BLaER1 treated with 17β-estradiol and CSF1 and Interleukin-3, amounts not matched to agents 10 nM and 100 nM (cell line): Measurements from ENCODE around the gene PLEKHN1.
A peak's percentile ranks its signal among the peaks of the same experiment; 100 is the strongest.

Experiments
- H3K27ac ChIP-seq, 11 experiments: shearing (Covaris generic); formaldehyde crosslinking; 2 replicates each; pipeline ENCODE4 v1.8.1; 2022
- H3K27me3 ChIP-seq, 11 experiments: shearing (Covaris generic); formaldehyde crosslinking; 2 replicates each; pipeline ENCODE4 v1.8.1; 2022
- H3K36me3 ChIP-seq, 11 experiments: shearing (Covaris generic); formaldehyde crosslinking; 2 replicates each; pipeline ENCODE4 v1.8.1; 2022
- H3K4me1 ChIP-seq, 10 experiments: shearing (Covaris generic); formaldehyde crosslinking; 2 replicates each; pipeline ENCODE4 v1.8.1; 2022
- H3K4me2 ChIP-seq, 11 experiments: shearing (Covaris generic); formaldehyde crosslinking; 2 replicates each; pipeline ENCODE4 v1.8.1; 2022
- H3K4me3 ChIP-seq, 10 experiments: shearing (Covaris generic); formaldehyde crosslinking; 2 replicates each; pipeline ENCODE4 v1.8.1; 2022
- H3K9ac ChIP-seq, 11 experiments: shearing (Covaris generic); formaldehyde crosslinking; 2 replicates each; pipeline ENCODE4 v1.8.1; 2022
- H3K9me3 ChIP-seq, 11 experiments: shearing (Covaris generic); formaldehyde crosslinking; replicated peaks in 1 of 11; 2 replicates each; pipeline ENCODE4 v1.8.1; 2022
- H4K20me1 ChIP-seq, 11 experiments: shearing (Covaris generic); formaldehyde crosslinking; 2 replicates each; pipeline ENCODE4 v1.8.1; 2022
- Cebpa-rat ChIP-seq, 11 experiments: shearing (Covaris generic); IDR thresholded peaks; 2 replicates each; pipeline ENCODE4 v1.8.1; 2022

The PLEKHN1 gene

DNA sequence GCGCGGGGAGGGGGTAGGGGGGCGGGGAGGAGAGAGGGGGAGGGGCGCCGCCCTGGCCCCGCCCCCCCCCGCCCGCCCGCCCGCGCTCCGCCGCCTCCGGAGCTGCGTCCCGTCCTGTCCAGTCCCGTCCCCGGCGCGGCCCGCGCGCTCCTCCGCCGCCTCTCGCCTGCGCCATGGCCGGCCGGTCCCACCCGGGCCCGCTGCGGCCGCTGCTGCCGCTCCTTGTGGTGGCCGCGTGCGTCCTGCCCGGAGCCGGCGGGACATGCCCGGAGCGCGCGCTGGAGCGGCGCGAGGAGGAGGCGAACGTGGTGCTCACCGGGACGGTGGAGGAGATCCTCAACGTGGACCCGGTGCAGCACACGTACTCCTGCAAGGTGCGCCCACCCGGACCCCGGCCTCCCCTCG is 53.7 kb downstream of the PLEKHN1 start, which contains the start of gene AGRN:
Gene AGRN (plus strand): TSS at position 121 of the 405 bp plus-strand sequence. CDS start 53 bp downstream, at position 174.
- peaks cover 39 to 63% (median 52%) of the 10 kb centered on the region in 10 experiments for H3K4me1 ChIP-seq
- TF ChIP-seq Cebpa-rat (IDR thresholded peaks at IDR 0.05), result no peak
- H3K4me3 ChIP-seq, result peak within 1 kb of the TSS; percentile 64 to 75 (median 69)
- peak within 1 kb of the TSS in 10 of 11 experiments; percentile 63 to 88 (median 74); a peak in 20 of 22 replicates for H3K27ac ChIP-seq
- H3K4me2 ChIP-seq, result peak within 1 kb of the TSS; percentile 88 to 99 (median 98)
- peaks cover 0 to 42% (median 18%) of the 10 kb centered on the region in 11 experiments; a peak in 15 of 22 replicates for H4K20me1 ChIP-seq
- no peaks in the 10 kb centered on the region for H3K36me3 ChIP-seq
- peaks cover 3 to 25% (median 14%) of the 10 kb centered on the region in 11 experiments; a peak in 18 of 22 replicates for H3K27me3 ChIP-seq
- peak within 1 kb of the TSS; percentile 69 to 80 (median 78); a peak in 21 of 22 replicates for H3K9ac ChIP-seq
- H3K9me3 ChIP-seq, result no peaks in the 10 kb centered on the region

DNA sequence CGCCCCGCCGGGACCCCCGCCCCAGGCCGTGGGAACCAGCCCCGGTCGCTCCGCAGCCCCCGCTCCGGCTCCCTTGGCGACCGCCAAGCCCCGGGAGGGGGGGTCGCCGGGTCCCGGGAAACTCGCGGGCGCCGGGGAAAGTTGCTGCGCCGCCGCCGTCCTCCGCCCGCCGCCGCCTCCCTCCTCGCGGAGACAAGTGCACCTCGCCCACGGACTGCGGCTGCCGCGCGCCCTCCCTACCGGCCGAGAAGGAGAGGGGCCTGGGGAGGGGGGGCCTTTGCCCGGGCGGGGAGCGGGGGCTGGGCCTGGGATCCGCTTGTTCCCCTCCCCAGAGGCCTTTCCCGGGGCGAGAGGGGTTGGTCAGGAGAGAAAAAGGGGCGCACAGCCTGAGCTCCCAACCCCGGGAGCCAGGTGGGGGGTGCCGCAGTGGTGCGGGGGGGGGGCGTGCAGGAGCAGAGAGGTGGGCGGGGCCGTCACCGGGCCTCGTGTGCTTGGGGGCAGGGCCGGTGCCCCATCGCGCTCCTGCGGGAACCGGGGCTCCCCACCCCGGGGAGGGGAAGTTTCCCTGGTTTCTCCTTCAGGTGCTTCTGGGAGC is 54.2 kb downstream of the PLEKHN1 start:
- no peak for TF ChIP-seq Cebpa-rat (IDR thresholded peaks at IDR 0.05)
- peak overlapping the region; percentile 88 to 99 (median 98) for H3K4me2 ChIP-seq
- H3K27ac ChIP-seq, result peak overlapping the region in 9 of 11 experiments; percentile 5 to 56 (median 38); a peak in 10 of 22 replicates
- H3K4me1 ChIP-seq, result peaks cover 34 to 61% (median 51%) of the 10 kb centered on the region in 10 experiments
- H3K27me3 ChIP-seq, result peaks cover 3 to 25% (median 14%) of the 10 kb centered on the region in 11 experiments; a peak in 18 of 22 replicates
- no peaks in the 10 kb centered on the region for H3K9me3 ChIP-seq
- H3K36me3 ChIP-seq, result no peaks in the 10 kb centered on the region
- peak overlapping the region; percentile 64 to 75 (median 69) for H3K4me3 ChIP-seq
- peaks cover 0 to 46% (median 20%) of the 10 kb centered on the region in 11 experiments; a peak in 15 of 22 replicates for H4K20me1 ChIP-seq
- H3K9ac ChIP-seq, result peak overlapping the region; percentile 57 to 77 (median 69); a peak in 21 of 22 replicates

GRCh38 chr1:1021010-1021919 is 55.0 kb downstream of the PLEKHN1 start:
- H3K9ac ChIP-seq, result peak overlapping the region in 9 of 11 experiments; percentile 12 to 69 (median 54); a peak in 14 of 22 replicates
- no peaks in the 10 kb centered on the region for H3K36me3 ChIP-seq
- H3K4me2 ChIP-seq, result peak overlapping the region; percentile 88 to 99 (median 97)
- no peaks in the 10 kb centered on the region for H3K9me3 ChIP-seq
- H3K4me3 ChIP-seq, result peak overlapping the region; percentile 27 to 75 (median 69)
- H3K27ac ChIP-seq, result no peak overlapping the region
- peaks cover 3 to 25% (median 14%) of the 10 kb centered on the region in 11 experiments; a peak in 18 of 22 replicates for H3K27me3 ChIP-seq
- peaks cover 3 to 54% (median 25%) of the 10 kb centered on the region in 11 experiments; a peak in 19 of 22 replicates for H4K20me1 ChIP-seq
- peaks cover 38 to 64% (median 56%) of the 10 kb centered on the region in 10 experiments for H3K4me1 ChIP-seq
- TF ChIP-seq Cebpa-rat (IDR thresholded peaks at IDR 0.05), result no peak

GRCh38 chr1:1021920-1022259 is 55.6 kb downstream of the PLEKHN1 start:
- no peak for TF ChIP-seq Cebpa-rat (IDR thresholded peaks at IDR 0.05)
- Histone ChIP-seq H3K4me2 (peak overlapping the region; percentile 88 to 99 (median 97)), H3K4me3 (peak overlapping the region in 4 of 10 experiments; percentile 10 to 72 (median 44); a peak in 3 of 20 replicates), H3K36me3 (no peaks in the 10 kb centered on the region), H3K4me1 (peaks cover 44 to 65% (median 60%) of the 10 kb centered on the region in 10 experiments), H3K27ac (no peak overlapping the region), H3K27me3 (peaks cover 5 to 25% (median 15%) of the 10 kb centered on the region in 11 experiments; a peak in 19 of 22 replicates), H4K20me1 (peaks cover 9 to 60% (median 31%) of the 10 kb centered on the region in 11 experiments; a peak in 19 of 22 replicates), H3K9ac (peak overlapping the region in 2 of 11 experiments; percentile 54 to 65; a peak in 2 of 22 replicates), H3K9me3 (no peaks in the 10 kb centered on the region)

- no peaks in the 10 kb centered on the region for H3K36me3 ChIP-seq
- no peaks in the 10 kb centered on the region for H3K9me3 ChIP-seq
- peaks cover 49 to 71% (median 66%) of the 10 kb centered on the region in 10 experiments for H3K4me1 ChIP-seq
- H3K9ac ChIP-seq, result peak overlapping the region in 8 of 11 experiments; percentile 10 to 65 (median 39); a peak in 12 of 22 replicates
- H3K4me2 ChIP-seq, result peak overlapping the region; percentile 88 to 99 (median 97)
- peak overlapping the region in 8 of 10 experiments; percentile 19 to 71 (median 34); a peak in 14 of 20 replicates for H3K4me3 ChIP-seq
- TF ChIP-seq Cebpa-rat (IDR thresholded peaks at IDR 0.05), result no peak
- H4K20me1 ChIP-seq, result peaks cover 14 to 66% (median 37%) of the 10 kb centered on the region in 11 experiments; a peak in 19 of 22 replicates
- peak overlapping the region in 6 of 11 experiments; percentile 7 to 50 (median 40); a peak in 9 of 22 replicates for H3K27ac ChIP-seq
- H3K27me3 ChIP-seq, result peaks cover 11 to 25% (median 15%) of the 10 kb centered on the region in 11 experiments; a peak in 20 of 22 replicates
These were observed 56.2 kb downstream of the PLEKHN1 start for GRCh38 chr1:1022302-1023009.

GRCh38 chr1:1023700-1024099 is 57.4 kb downstream of the PLEKHN1 start:
- Histone ChIP-seq H3K4me1 (peaks cover 56 to 80% (median 76%) of the 10 kb centered on the region in 10 experiments), H3K36me3 (no peaks in the 10 kb centered on the region), H3K4me2 (peak overlapping the region; percentile 88 to 99 (median 97); a peak in 20 of 22 replicates), H4K20me1 (peaks cover 19 to 76% (median 41%) of the 10 kb centered on the region in 11 experiments; a peak in 19 of 22 replicates), H3K4me3 (no peak overlapping the region; a peak in 2 of 20 replicates), H3K9me3 (no peaks in the 10 kb centered on the region), H3K9ac (peak overlapping the region in 3 of 11 experiments; percentile 40 to 57 (median 54); a peak in 2 of 22 replicates), H3K27me3 (peaks cover 12 to 29% (median 17%) of the 10 kb centered on the region in 11 experiments; a peak in 20 of 22 replicates), H3K27ac (peak overlapping the region in 1 of 11 experiments; percentile 50; a peak in 3 of 22 replicates)
- TF ChIP-seq Cebpa-rat (IDR thresholded peaks at IDR 0.05), result no peak

DNA sequence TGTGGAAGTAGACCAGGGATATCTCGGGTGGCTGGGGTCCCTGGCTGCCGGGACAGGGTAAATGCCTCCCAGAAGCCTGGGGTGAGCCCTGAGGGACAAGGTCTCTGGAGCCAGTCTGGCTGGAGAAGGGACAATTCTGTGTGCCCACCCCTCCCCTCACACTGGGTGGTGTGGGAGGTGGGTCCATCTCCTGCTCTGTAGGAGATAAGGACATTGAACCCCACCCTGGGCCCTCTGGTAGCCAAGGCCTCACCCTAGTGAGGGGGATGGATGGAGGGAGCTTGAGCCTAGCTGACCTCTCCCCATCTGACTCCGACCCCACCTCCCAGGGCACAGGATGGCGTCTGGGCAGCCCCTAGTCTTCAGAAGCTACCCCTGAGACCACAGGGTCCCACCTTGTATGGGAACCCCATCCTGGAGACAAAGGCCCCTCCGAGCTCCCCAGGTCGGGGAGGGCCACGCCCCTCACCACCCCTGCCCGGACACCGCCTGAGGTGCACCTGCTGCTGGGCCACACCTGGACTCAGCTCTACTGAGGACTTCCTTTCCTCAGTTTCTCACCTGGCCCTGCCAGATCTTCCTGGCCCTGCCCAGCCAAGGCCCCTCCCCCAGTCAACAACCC is 58.0 kb downstream of the PLEKHN1 start:
- Histone ChIP-seq H3K4me3 (no peak overlapping the region), H3K36me3 (no peaks in the 10 kb centered on the region), H3K27me3 (peaks cover 12 to 29% (median 17%) of the 10 kb centered on the region in 11 experiments; a peak in 20 of 22 replicates), H3K9me3 (no peaks in the 10 kb centered on the region), H4K20me1 (peaks cover 19 to 76% (median 41%) of the 10 kb centered on the region in 11 experiments; a peak in 19 of 22 replicates), H3K27ac (no peak overlapping the region), H3K4me2 (peak overlapping the region in 9 of 11 experiments; percentile 89 to 99 (median 97); a peak in 19 of 22 replicates), H3K9ac (peak overlapping the region in 2 of 11 experiments; percentile 9 to 57; a peak in 1 of 22 replicates), H3K4me1 (peaks cover 53 to 76% (median 75%) of the 10 kb centered on the region in 10 experiments)
- TF ChIP-seq Cebpa-rat (IDR thresholded peaks at IDR 0.05), result no peak
